Measurements from ENCODE around the gene CMTM2. TPM values are rescaled to one million over a fixed set of nuclear protein-coding genes. Genes with fewer than 3 reads are reported as not detected.

Gene CMTM2
- total and polyA plus RNA-seq, 9 of the 15 experiments (the other 6 are each of a cell fraction or from before 2014, with no cell fraction given) = not detected

DNA sequence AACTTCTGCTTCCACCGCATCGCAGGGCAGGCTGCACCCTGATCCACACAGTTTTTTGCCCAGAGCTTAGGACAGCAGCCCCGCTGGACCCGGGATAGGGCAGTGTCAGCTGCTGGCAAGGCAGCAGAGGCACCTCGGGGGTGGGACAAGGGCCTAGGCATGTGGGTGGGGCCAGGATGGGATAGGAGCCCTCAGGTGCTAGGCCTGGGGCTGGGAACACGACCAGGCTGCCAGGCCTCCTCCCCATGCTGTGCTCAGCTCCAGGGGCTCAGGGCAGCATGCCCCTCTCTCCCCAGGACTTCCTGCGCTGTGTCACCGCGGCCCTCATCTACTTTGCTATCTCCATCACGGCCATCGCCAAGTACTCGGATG, 29.9 kb downstream of the CMTM2 start:
- peak overlapping the region; percentile 33; the same call in 2 of the 3 replicates for H3K27ac ChIP-seq (ENCODE audit: extremely low read depth, low read depth, low read length)
- ATAC-seq = no peak
- in situ Hi-C loops (cut with MboI) (loop anchor here (5.0 kb wide), 1 partner anchor 258 kb away; no protein-coding TSS in a partner anchor), intact Hi-C loops (cut with micrococcal nuclease) (loop anchor here (2.0 to 5.0 kb wide), 3 partner anchors 42 to 202 kb away; no protein-coding TSS in a partner anchor)
- H3K27me3 ChIP-seq (ENCODE audit: control insufficient read depth in 2 of 2, insufficient read depth in 2 of 2, low read length in 2 of 2) = no peaks in the 10 kb centered on the region
- peak overlapping the region in 1 of 2 experiments; percentile 2; a peak in 2 of 4 replicates for H3K9ac ChIP-seq (ENCODE audit: insufficient read depth in 1 of 2, low read depth in 2 of 2, low read length in 2 of 2)
- H3K79me2 ChIP-seq (ENCODE audit: control insufficient read depth, insufficient read depth, low read length) = peaks cover 17% of the 10 kb centered on the region
- ChIA-PET CTCF (ENCODE audit: low intra/inter-chr PET ratio) (interaction anchor here (0.7 to 2.4 kb wide), 5 partner anchors 45 to 320 kb away, joined by 3 to 9 read pairs (median 3); partner anchors contain the start of gene DYNC1LI2), POLR2A (interaction anchor here (0.6 to 2.9 kb wide), 6 partner anchors 8 to 451 kb away, joined by 3 to 31 read pairs (median 4); no protein-coding TSS in a partner anchor)
- DNase-seq (ENCODE audit: extremely low read depth in 1 of 4, low spot score in 3 of 4) = no peak
- peaks cover 19 to 45% of the 10 kb centered on the region in 2 experiments for H3K4me1 ChIP-seq (replicated peaks in 1 of 2; ENCODE audit: control insufficient read depth in 2 of 2, insufficient read depth in 2 of 2, low read length in 2 of 2)
- H3K9me1 ChIP-seq (ENCODE audit: control insufficient read depth, insufficient read depth, low read length) = no peaks in the 10 kb centered on the region
- H3K4me2 ChIP-seq (ENCODE audit: insufficient read depth, low read length) = no peak overlapping the region
- no TSS peak for BruUV-seq (replicated peaks)
- FAIRE-seq = no peak
- peaks cover 4% of the 10 kb centered on the region; the same call in 1 of the 2 replicates for H4K20me1 ChIP-seq (replicated peaks; ENCODE audit: control insufficient read depth, insufficient read depth, low read length)
- WGBS (ENCODE audit: insufficient coverage, low coverage, missing lambda C conversion rate) = 88% methylated on average over 8 of the region's 12 CpGs
- H3K36me3 ChIP-seq (ENCODE audit: control insufficient read depth, insufficient read depth, low read length) = peaks cover 68% of the 10 kb centered on the region; the same call in 2 of the 3 replicates
- TF ChIP-seq, protein P1, sequence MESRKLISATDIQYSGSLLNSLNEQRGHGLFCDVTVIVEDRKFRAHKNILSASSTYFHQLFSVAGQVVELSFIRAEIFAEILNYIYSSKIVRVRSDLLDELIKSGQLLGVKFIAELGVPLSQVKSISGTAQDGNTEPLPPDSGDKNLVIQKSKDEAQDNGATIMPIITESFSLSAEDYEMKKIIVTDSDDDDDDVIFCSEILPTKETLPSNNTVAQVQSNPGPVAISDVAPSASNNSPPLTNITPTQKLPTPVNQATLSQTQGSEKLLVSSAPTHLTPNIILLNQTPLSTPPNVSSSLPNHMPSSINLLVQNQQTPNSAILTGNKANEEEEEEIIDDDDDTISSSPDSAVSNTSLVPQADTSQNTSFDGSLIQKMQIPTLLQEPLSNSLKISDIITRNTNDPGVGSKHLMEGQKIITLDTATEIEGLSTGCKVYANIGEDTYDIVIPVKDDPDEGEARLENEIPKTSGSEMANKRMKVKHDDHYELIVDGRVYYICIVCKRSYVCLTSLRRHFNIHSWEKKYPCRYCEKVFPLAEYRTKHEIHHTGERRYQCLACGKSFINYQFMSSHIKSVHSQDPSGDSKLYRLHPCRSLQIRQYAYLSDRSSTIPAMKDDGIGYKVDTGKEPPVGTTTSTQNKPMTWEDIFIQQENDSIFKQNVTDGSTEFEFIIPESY (CRISPR knock-in tag; IDR thresholded peaks at IDR 0.05) = no peak
- TF ChIP-seq RBFOX2 (IDR thresholded peaks at IDR 0.05; ENCODE audit: low read depth, low read length) (0 out of 2 replicates have a peak, but pooled peaks have one; percentile 11), POLR2G (IDR thresholded peaks at IDR 0.05; ENCODE audit: low read depth, low read length) (0 out of 2 replicates have a peak, but pooled peaks have one; percentile 4)
- H3K9me3 ChIP-seq (replicated peaks; ENCODE audit: control insufficient read depth, insufficient read depth, low read depth, low read length) = no peaks in the 10 kb centered on the region
- no peak overlapping the region for H2AFZ ChIP-seq (ENCODE audit: low read depth, low read length)
- H3K4me3 ChIP-seq = no peak overlapping the region

All from K562 (cell line).